Uterus (tissue), 4 donors: ENCODE results near the gene FOXD3. TPM values are rescaled to one million over a fixed set of nuclear protein-coding genes. Genes with fewer than 3 reads are reported as not detected.

Experiments
- DNase-seq, 2 donors: peaks; one replicate each; pipeline ENCODE4 v3.0.0-alpha.2; 2019 to 2020
- H3K27ac ChIP-seq, 2 donors: fragments of 200-600 bp; sonication (generic); 1 replicate in 1 of 2; 2 replicates in 1 of 2; pipeline ENCODE4 v1.5.1; 2016 to 2018
- H3K27me3 ChIP-seq, 2 donors: fragments of 200-600 bp; sonication (generic); one replicate each; pipeline ENCODE4 v1.5.1; 2018 to 2019; ENCODE audit warnings: control low read depth in 1 of 2
- H3K36me3 ChIP-seq, 2 donors: fragments of 200-600 bp; sonication (generic); one replicate each; pipeline ENCODE4 v1.5.1; 2019; ENCODE audit warnings: control low read depth in 1 of 2
- H3K4me1 ChIP-seq, 2 donors: fragments of 200-600 bp; sonication (generic); one replicate each; pipeline ENCODE4 v1.5.1; 2018 to 2019; ENCODE audit warnings: control low read depth in 1 of 2
- H3K4me3 ChIP-seq, 2 donors: fragments of 200-600 bp; sonication (generic); 1 replicate in 1 of 2; 2 replicates in 1 of 2; pipeline ENCODE4 v1.5.1; 2018 to 2019; ENCODE audit warnings: mild to moderate bottlenecking in 1 of 2
- H3K9me3 ChIP-seq, 2 donors: fragments of 200-600 bp; sonication (generic); one replicate each; pipeline ENCODE4 v1.5.1; 2019; ENCODE audit warnings: control low read depth in 1 of 2
- CTCF ChIP-seq, 4 experiments: fragments of 200-600 bp in 2 of 4; fragments of 450-650 bp in 2 of 4; sonication (generic) in 2 of 4; IDR thresholded peaks; one replicate each; pipeline ENCODE4 v1.5.1; 2016 to 2019; ENCODE audit warnings: antibody characterized with exemption in 4 of 4, mild to moderate bottlenecking in 2 of 4, moderate library complexity in 1 of 4
- POLR2A ChIP-seq, 2 donors: fragments of 450-650 bp; IDR thresholded peaks; one replicate each; pipeline ENCODE4 v1.6.1; 2016; ENCODE audit warnings: antibody characterized with exemption in 2 of 2, mild to moderate bottlenecking in 1 of 2, moderate library complexity in 1 of 2
- intact Hi-C: fragments of 100-400 bp; cut with DNase I; formaldehyde crosslinking; loops from one replicate; pipeline ENCODE4 v1.15.1; 2023; ENCODE audit warnings: low total_unique reads
- microRNA-seq: library from miRNA; unstranded; fragments of <30 nt; microRNA quantifications from one replicate; pipeline ENCODE4, GENCODE V29; 2016; ENCODE audit warnings: borderline microRNAs expressed, borderline replicate concordance
- small RNA-seq: library from RNA; depleted of rRNA; stranded (forward); fragments of <200 nt; gene quantifications from one replicate; pipeline ENCODE3, GENCODE V24; 2016
- total RNA-seq, 4 donors: library from RNA; depleted of rRNA in 3 of 4; stranded (reverse); fragments of >200 nt in 3 of 4; gene quantifications; one replicate each; pipeline versions ENCODE4 v1.1.0 to v1.2.4, GENCODE V29; 2014 to 2023
- donor health status: DM: yes; HTN: yes; CAD: no.

The FOXD3 gene
- total RNA-seq, 4 donors from 2014 or later, result 0.34 to 1.4 TPM; not detected in 2

GRCh38 chr1:63367215-63368103 is 45.1 kb downstream of the FOXD3 start, which contains the start of gene ALG6:
Gene ALG6 (plus strand): TSS chr1:63367627. CDS start chr1:63370978, 3,351 bp downstream.
- no peaks in the 10 kb centered on the region for H3K4me1 ChIP-seq
- peak in 1 of 2 donors; percentile 78 for TF ChIP-seq POLR2A (IDR thresholded peaks at IDR 0.05)
- TF ChIP-seq CTCF (IDR thresholded peaks at IDR 0.05), result peak in 1 of 4 experiments; percentile 8
- H3K27ac ChIP-seq, result peak within 1 kb of the TSS; percentile 74 to 79
- peak; percentile 86 to 96 for DNase-seq
- intact Hi-C loops, result no loop called here
- H3K36me3 ChIP-seq, result no peaks in the 10 kb centered on the region
- no peaks in the 10 kb centered on the region for H3K27me3 ChIP-seq
- no peaks in the 10 kb centered on the region for H3K9me3 ChIP-seq
- H3K4me3 ChIP-seq, result peak within 1 kb of the TSS; percentile 69 to 80

- Histone ChIP-seq H3K9me3 (no peaks in the 10 kb centered on the region), H3K4me3 (peak overlapping the region; percentile 69 to 80), H3K36me3 (no peaks in the 10 kb centered on the region), H3K4me1 (no peaks in the 10 kb centered on the region), H3K27me3 (no peaks in the 10 kb centered on the region), H3K27ac (peak overlapping the region; percentile 74 to 79)
- intact Hi-C loops, result no loop called here
- no peak for DNase-seq
- no peak for TF ChIP-seq CTCF (IDR thresholded peaks at IDR 0.05)
- TF ChIP-seq POLR2A (IDR thresholded peaks at IDR 0.05), result no peak
These were observed 45.8 kb downstream of the FOXD3 start for GRCh38 chr1:63368131-63368530.

Small RNAs within 50 kb of the gene (microRNA-seq; reads per million reads assigned to microRNA genes)
- gene MIR6068, result not detected

Small RNAs within 50 kb of the gene (small RNA-seq; reads per million reads assigned to genes)
- gene MIR6068, result not detected
- gene RF00019, result not detected

Other genes starting within 250 kb of the FOXD3 start
- 10 to 100 TPM in 3 of 4 donors, 1 to 10 TPM in 1; 3.8 to 23.6 (median 15.2) TPM for gene ALG6, start 45.1 kb downstream of the FOXD3 start, total RNA-seq
- gene ITGB3BP, start 200.7 kb downstream of the FOXD3 start, total RNA-seq, result 10 to 100 TPM in 3 of 4 donors, 1 to 10 TPM in 1; 5.4 to 56.8 (median 30.4) TPM
- gene EFCAB7, start 201.0 kb downstream of the FOXD3 start, total RNA-seq, result 10 to 100 TPM in 2 of 4 donors, 1 to 10 TPM in 2; 2.8 to 29.9 (median 10.0) TPM